Hepatocyte (in vitro differentiated cells): ENCODE measurements around the gene LRRC63.

Source experiments
- CTCF ChIP-seq: fragments of 200-600 bp; sonication (generic); IDR thresholded peaks from 2 replicates; pipeline ENCODE4 v1.5.1; 2016; ENCODE audit warnings: antibody characterized with exemption, mild to moderate bottlenecking; ENCODE audit not compliant: poor library complexity
- EZH2 ChIP-seq: fragments of 200-600 bp; sonication (generic); IDR thresholded peaks from 2 replicates; pipeline ENCODE4 v1.6.1; 2016; ENCODE audit warnings: antibody characterized with exemption, mild to moderate bottlenecking, borderline replicate concordance

GRCh38 chr13:46297361-46297811, 85.7 kb downstream of the LRRC63 start:
- TF ChIP-seq CTCF (no peak), EZH2 (no peak)
